ENCODE measurements around the gene HAUS6. TPM values are rescaled to one million over a fixed set of nuclear protein-coding genes. Genes with fewer than 3 reads are reported as not detected.

Gene HAUS6
- total and polyA plus RNA-seq, 4 experiments from 2014 or later = 6.7 to 20.9 (median 13.5) TPM

- Histone ChIP-seq H3K9me3 (ENCODE audit: control insufficient read depth in 1 of 2, low read length in 2 of 2) (no peaks in the 10 kb centered on the region), H3K27me3 (ENCODE audit: insufficient read depth, low read length) (no peaks in the 10 kb centered on the region), H3K27ac (ENCODE audit: low read depth, low read length) (no peak overlapping the region), H3K4me3 (ENCODE audit: low read length in 2 of 2) (no peak overlapping the region), H3K4me1 (ENCODE audit: insufficient read depth, low read length) (no peaks in the 10 kb centered on the region), H3K36me3 (ENCODE audit: insufficient read depth, low read length) (no peaks in the 10 kb centered on the region)
- Mint-ChIP-seq H3K27ac (no peak overlapping the region), H3K9me3 (no peaks in the 10 kb centered on the region), H3K27me3 (peaks cover 1 to 3% of the 10 kb centered on the region in 2 donors), H3K4me3 (no peak overlapping the region), H3K4me1 (no peaks in the 10 kb centered on the region), H3K36me3 (no peaks in the 10 kb centered on the region)
- POLR2A ChIA-PET (ENCODE audit: partially characterized antibody) = interaction anchor here (0.7 kb wide), 1 partner anchor 81 kb away, joined by 3 read pairs; no protein-coding TSS in a partner anchor
- no peak for DNase-seq
- intact Hi-C loops (cut with micrococcal nuclease) = no loop called here
- CTCF ChIA-PET (ENCODE audit: partially characterized antibody) = interaction anchor here (1.2 kb wide), 1 partner anchor 19 kb away, joined by 5 read pairs; no protein-coding TSS in a partner anchor
These were observed 93.2 kb downstream of the HAUS6 start for GRCh38 chr9:19009391-19009965.

Other genes starting within 250 kb of the HAUS6 start
- gene SAXO1, start 69.7 kb downstream of the HAUS6 start, total RNA-seq = 1 to 10 TPM in 1 of 2 experiments, under 1 TPM in 1; 0.29 to 1.0 TPM
- under 1 TPM; 0.09 to 0.34 TPM for gene SAXO1, start 69.7 kb downstream of the HAUS6 start, polyA plus RNA-seq
- 10 to 100 TPM; 57.4 to 58.0 TPM for gene RRAGA, start 53.5 kb downstream of the HAUS6 start, total RNA-seq
- 100 to 1,000 TPM; 106 to 110 TPM for gene RRAGA, start 53.5 kb downstream of the HAUS6 start, polyA plus RNA-seq
- gene PLIN2, start 24.6 kb upstream of the HAUS6 start, total RNA-seq = 10 to 100 TPM; 52.6 to 57.7 TPM
- 100 to 1,000 TPM; 102 to 148 TPM for gene PLIN2, start 24.6 kb upstream of the HAUS6 start, polyA plus RNA-seq
- 10 to 100 TPM; 69.0 to 71.8 TPM for gene DENND4C, start 127.8 kb upstream of the HAUS6 start, total RNA-seq
- 10 to 100 TPM; 29.4 to 46.0 TPM for gene DENND4C, start 127.8 kb upstream of the HAUS6 start, polyA plus RNA-seq

All from CD4-positive, alpha-beta memory T cell (primary cell).